ENCODE measurements around the gene DTX2. TPM values are rescaled to one million over a fixed set of nuclear protein-coding genes. Genes with fewer than 3 reads are reported as not detected.
"Not testable (repeated sequence)": the region's sequence is repeated elsewhere in the genome, so short reads cannot be mapped to it uniquely, and the experiment has no call there.

DTX2 gene
- total RNA-seq, 2 donors from 2014 or later = 34.1 to 38.3 TPM

GRCh38 chr7:76502224-76502623 lies 40.7 kb downstream of the DTX2 start:
- peak; percentile 35 for DNase-seq
- peaks cover 12% of the 10 kb centered on the region for H3K36me3 Mint-ChIP-seq (ENCODE audit: low read depth)
- not testable (repeated sequence) for H3K27me3 Mint-ChIP-seq (ENCODE audit: insufficient read depth); H3K4me3 Mint-ChIP-seq; H3K27me3 ChIP-seq (ENCODE audit: control insufficient read depth, insufficient read depth, low read length, poor library complexity, severe bottlenecking); H3K9ac ChIP-seq (ENCODE audit: extremely low read depth, low read length, poor library complexity, severe bottlenecking); H3K4me1 ChIP-seq (ENCODE audit: control insufficient read depth, insufficient read depth, low read length); H3K27ac ChIP-seq (ENCODE audit: low read depth, low read length); H3K36me3 ChIP-seq (ENCODE audit: control insufficient read depth, insufficient read depth, low read length); H3K4me3 ChIP-seq (ENCODE audit: low read length); H3K27ac Mint-ChIP-seq; H3K4me1 Mint-ChIP-seq; H3K9me3 ChIP-seq (ENCODE audit: control insufficient read depth, low read length); H3K9me3 Mint-ChIP-seq
- 78 to 100% methylated on average over 1 to 12 of the region's 13 CpGs for WGBS, 2 experiments (ENCODE audit: insufficient coverage in 1 of 2, insufficient read length in 1 of 2)

- not testable (repeated sequence) for H3K9ac ChIP-seq (ENCODE audit: extremely low read depth, low read length, poor library complexity, severe bottlenecking); H3K4me1 ChIP-seq (ENCODE audit: control insufficient read depth, insufficient read depth, low read length); H3K9me3 ChIP-seq (ENCODE audit: control insufficient read depth, low read length); H3K27me3 Mint-ChIP-seq (ENCODE audit: insufficient read depth); H3K27ac Mint-ChIP-seq; H3K4me1 Mint-ChIP-seq; H3K9me3 Mint-ChIP-seq; H3K36me3 ChIP-seq (ENCODE audit: control insufficient read depth, insufficient read depth, low read length); H3K27ac ChIP-seq (ENCODE audit: low read depth, low read length); H3K27me3 ChIP-seq (ENCODE audit: control insufficient read depth, insufficient read depth, low read length, poor library complexity, severe bottlenecking); H3K4me3 ChIP-seq (ENCODE audit: low read length); H3K4me3 Mint-ChIP-seq
- peaks cover 12% of the 10 kb centered on the region for H3K36me3 Mint-ChIP-seq (ENCODE audit: low read depth)
- DNase-seq = peak; percentile 34
- WGBS, 2 experiments (ENCODE audit: insufficient coverage in 1 of 2, insufficient read length in 1 of 2) = 87 to 89% methylated on average over 12 to 15 of the region's 16 CpGs
Observed at GRCh38 chr7:76502836-76503235, 41.3 kb downstream of the DTX2 start.

- not testable (repeated sequence) for H3K27ac ChIP-seq (ENCODE audit: low read depth, low read length); H3K4me1 Mint-ChIP-seq; H3K4me1 ChIP-seq (ENCODE audit: control insufficient read depth, insufficient read depth, low read length); H3K9me3 ChIP-seq (ENCODE audit: control insufficient read depth, low read length); H3K4me3 ChIP-seq (ENCODE audit: low read length); H3K27me3 Mint-ChIP-seq (ENCODE audit: insufficient read depth); H3K27ac Mint-ChIP-seq; H3K27me3 ChIP-seq (ENCODE audit: control insufficient read depth, insufficient read depth, low read length, poor library complexity, severe bottlenecking); H3K9me3 Mint-ChIP-seq; H3K36me3 ChIP-seq (ENCODE audit: control insufficient read depth, insufficient read depth, low read length); H3K9ac ChIP-seq (ENCODE audit: extremely low read depth, low read length, poor library complexity, severe bottlenecking); H3K4me3 Mint-ChIP-seq
- WGBS, 2 experiments (ENCODE audit: insufficient coverage in 1 of 2, insufficient read length in 1 of 2) = 93 to 96% methylated on average over 3 to 8 of the region's 12 CpGs
- peaks cover 12% of the 10 kb centered on the region for H3K36me3 Mint-ChIP-seq (ENCODE audit: low read depth)
- DNase-seq = peak; percentile 18
Observed at GRCh38 chr7:76503244-76503643, 41.7 kb downstream of the DTX2 start.

GRCh38 chr7:76504351-76505167 lies 43.0 kb downstream of the DTX2 start:
- H3K27ac Mint-ChIP-seq; H3K9ac ChIP-seq (ENCODE audit: extremely low read depth, low read length, poor library complexity, severe bottlenecking); H3K27me3 Mint-ChIP-seq (ENCODE audit: insufficient read depth); H3K4me1 Mint-ChIP-seq; H3K9me3 Mint-ChIP-seq; H3K4me1 ChIP-seq (ENCODE audit: control insufficient read depth, insufficient read depth, low read length); H3K9me3 ChIP-seq (ENCODE audit: control insufficient read depth, low read length); H3K27ac ChIP-seq (ENCODE audit: low read depth, low read length); H3K27me3 ChIP-seq (ENCODE audit: control insufficient read depth, insufficient read depth, low read length, poor library complexity, severe bottlenecking); H3K4me3 ChIP-seq (ENCODE audit: low read length); H3K36me3 ChIP-seq (ENCODE audit: control insufficient read depth, insufficient read depth, low read length); H3K4me3 Mint-ChIP-seq: not testable (repeated sequence)
- H3K36me3 Mint-ChIP-seq (ENCODE audit: low read depth) = peaks cover 12% of the 10 kb centered on the region
- 89 to 94% methylated on average over 9 to 20 of the region's 33 CpGs for WGBS, 2 experiments (ENCODE audit: insufficient coverage in 1 of 2, insufficient read length in 1 of 2)
- peak; percentile 28 for DNase-seq
